Small intestine (tissue), 7 donors: ENCODE measurements around the gene GNAZ. TPM values are rescaled to one million over a fixed set of nuclear protein-coding genes. Genes with fewer than 3 reads are reported as not detected.

Experiments used
- DNase-seq, 2 donors: peaks; one replicate each; pipeline versions ENCODE4 v3.0.0 to v3.0.0-alpha.2; 2013
- FAIRE-seq: peaks from 2 replicates; lab custom pipeline; 2012; peaks lifted over from hg19 to GRCh38; lab: Jason Lieb, UNC
- H3K27ac ChIP-seq, 3 donors: one replicate each; pipeline ENCODE4 v1.5.1; 2013; ENCODE audit warnings: low read length in 2 of 3, mild to moderate bottlenecking in 2 of 3, control low read depth in 1 of 3, inconsistent platforms in 1 of 3, low read depth in 1 of 3, moderate library complexity in 1 of 3
- H3K27me3 ChIP-seq, 3 donors: one replicate each; pipeline ENCODE4 v1.6.1; 2013; ENCODE audit warnings: low read length in 3 of 3, inconsistent platforms in 1 of 3; ENCODE audit not compliant: control insufficient read depth in 3 of 3, insufficient read depth in 3 of 3
- H3K36me3 ChIP-seq, 3 donors: one replicate each; pipeline ENCODE4 v1.6.1; 2013; ENCODE audit warnings: low read length in 3 of 3, inconsistent platforms in 1 of 3, low read depth in 1 of 3, mild to moderate bottlenecking in 1 of 3, moderate library complexity in 1 of 3; ENCODE audit not compliant: control insufficient read depth in 3 of 3, insufficient read depth in 2 of 3
- H3K4me1 ChIP-seq, 3 donors: one replicate each; pipeline ENCODE4 v1.6.1; 2013; ENCODE audit warnings: low read length in 2 of 3, inconsistent platforms in 1 of 3, low read depth in 1 of 3, mild to moderate bottlenecking in 1 of 3, moderate library complexity in 1 of 3; ENCODE audit not compliant: control insufficient read depth in 3 of 3, insufficient read depth in 2 of 3
- H3K4me3 ChIP-seq, 3 donors: one replicate each; pipeline ENCODE4 v1.5.1; 2013; ENCODE audit warnings: low read length in 3 of 3, control low read depth in 1 of 3, inconsistent platforms in 1 of 3, low read depth in 1 of 3, mild to moderate bottlenecking in 1 of 3, moderate library complexity in 1 of 3
- H3K9me3 ChIP-seq, 2 donors: one replicate each; pipeline ENCODE4 v1.6.1; 2013; ENCODE audit warnings: low read depth in 1 of 2, low read length in 1 of 2; ENCODE audit not compliant: control insufficient read depth in 2 of 2, insufficient read depth in 1 of 2
- WGBS, 3 donors: extraction: QIAGEN DNeasy Blood & Tissue Kit; methylation state at CpG; one replicate each; pipeline ENCODE4 v1.1.7; 2013; 5-methylcytosine and 5-hydroxymethylcytosine counted together
- polyA plus RNA-seq, 4 donors: library from polyadenylated mRNA; stranded (reverse) in 3 of 4; unstranded in 1 of 4; fragments of 200-250 nt in 3 of 4; fragments of 120-200 nt in 1 of 4; gene quantifications; one replicate each; pipeline versions ENCODE4 v1.2.1 to v1.2.3, GENCODE V29; 2013
- donor health status: healthy with polysubstance abuse.
- donor health status: control.
- donor health status: control.
- donor health status: Bipolar disorder and iron deficiency.
- donor health status: healthy.

GNAZ gene
- polyA plus RNA-seq, 4 donors, result 0.55 to 3.6 (median 2.7) TPM

- H3K4me1 ChIP-seq, result no peaks in the 10 kb centered on the region
- 71 to 83% (median 76%) methylated on average over 14 of the region's 14 CpGs for WGBS, 3 donors
These were observed 19.5 kb downstream of the GNAZ start for GRCh38 chr22:23089633-23090456.

GRCh38 chr22:23090457-23090835, 20.1 kb downstream of the GNAZ start:
- no peaks in the 10 kb centered on the region for H3K9me3 ChIP-seq
- FAIRE-seq (no peak), DNase-seq (no peak)
- no peaks in the 10 kb centered on the region for H3K4me1 ChIP-seq
- H3K36me3 ChIP-seq, result no peaks in the 10 kb centered on the region
- H3K4me3 ChIP-seq, result no peak overlapping the region
- H3K27me3 ChIP-seq, result no peaks in the 10 kb centered on the region
- WGBS, 3 donors, result 45 to 76% (median 51%) methylated on average over 3 of the region's 3 CpGs
- no peak overlapping the region for H3K27ac ChIP-seq

More at GRCh38 chr22:23089633-23090456, 19.5 kb downstream of the GNAZ start:
- Histone ChIP-seq H3K27ac (no peak overlapping the region), H3K4me3 (no peak overlapping the region), H3K36me3 (no peaks in the 10 kb centered on the region), H3K9me3 (no peaks in the 10 kb centered on the region), H3K27me3 (no peaks in the 10 kb centered on the region)
- DNase-seq (no peak), FAIRE-seq (no peak)

- H3K4me1 ChIP-seq, result no peaks in the 10 kb centered on the region
- H3K36me3 ChIP-seq, result no peaks in the 10 kb centered on the region
- FAIRE-seq (no peak), DNase-seq (no peak)
- WGBS, 3 donors, result 84 to 90% (median 90%) methylated on average over 2 of the region's 2 CpGs
- no peaks in the 10 kb centered on the region for H3K9me3 ChIP-seq
- no peak overlapping the region for H3K27ac ChIP-seq
- no peaks in the 10 kb centered on the region for H3K27me3 ChIP-seq
- H3K4me3 ChIP-seq, result no peak overlapping the region
These were observed 21.4 kb downstream of the GNAZ start for GRCh38 chr22:23091760-23092159.

GRCh38 chr22:23092217-23092955, 22.1 kb downstream of the GNAZ start:
- WGBS, 3 donors, result 89 to 90% (median 89%) methylated on average over 11 to 13 of the region's 13 CpGs
- DNase-seq, result no peak
- FAIRE-seq, result no peak

GRCh38 chr22:23093051-23093788, 22.9 kb downstream of the GNAZ start:
- no peak for FAIRE-seq
- 78 to 87% (median 83%) methylated on average over 14 of the region's 14 CpGs for WGBS, 3 donors

More at GRCh38 chr22:23092217-23092955, 22.1 kb downstream of the GNAZ start:
- Histone ChIP-seq H3K36me3 (no peaks in the 10 kb centered on the region), H3K4me3 (no peak overlapping the region), H3K9me3 (no peaks in the 10 kb centered on the region), H3K27me3 (no peaks in the 10 kb centered on the region), H3K27ac (no peak overlapping the region), H3K4me1 (no peaks in the 10 kb centered on the region)

GRCh38 chr22:23094260-23094659, 23.9 kb downstream of the GNAZ start:
- no peak overlapping the region for H3K27ac ChIP-seq
- no peaks in the 10 kb centered on the region for H3K27me3 ChIP-seq
- no peaks in the 10 kb centered on the region for H3K36me3 ChIP-seq
- no peak for FAIRE-seq
- no peak for DNase-seq
- no peak overlapping the region for H3K4me3 ChIP-seq
- no peaks in the 10 kb centered on the region for H3K4me1 ChIP-seq
- 83 to 86% (median 85%) methylated on average over 7 to 9 of the region's 9 CpGs for WGBS, 3 donors
- H3K9me3 ChIP-seq, result no peaks in the 10 kb centered on the region

More at GRCh38 chr22:23093051-23093788, 22.9 kb downstream of the GNAZ start:
- DNase-seq, result no peak
- Histone ChIP-seq H3K27ac (no peak overlapping the region), H3K36me3 (no peaks in the 10 kb centered on the region), H3K27me3 (no peaks in the 10 kb centered on the region), H3K4me1 (no peaks in the 10 kb centered on the region), H3K9me3 (no peaks in the 10 kb centered on the region), H3K4me3 (no peak overlapping the region)

GRCh38 chr22:23094695-23095681, 24.7 kb downstream of the GNAZ start:
- Histone ChIP-seq H3K36me3 (no peaks in the 10 kb centered on the region), H3K4me1 (no peaks in the 10 kb centered on the region), H3K27me3 (no peaks in the 10 kb centered on the region), H3K27ac (no peak overlapping the region), H3K9me3 (no peaks in the 10 kb centered on the region), H3K4me3 (no peak overlapping the region)
- FAIRE-seq, result no peak
- no peak for DNase-seq
- 87 to 92% (median 92%) methylated on average over 27 to 31 of the region's 31 CpGs for WGBS, 3 donors
